Activated CD4-positive, alpha-beta T cell treated with anti-CD3 and anti-CD28 coated beads for 36 hours (primary cell): ENCODE results near the gene ASTN2. TPM values are rescaled to one million over a fixed set of nuclear protein-coding genes. Genes with fewer than 3 reads are reported as not detected.

Experiments used
- ATAC-seq: fragments of 200-7000 bp; cut with Tn5 transposase; one replicate; pipeline ENCODE4 v1.10.0; 2021; ENCODE audit warnings: mild to moderate bottlenecking, moderate library complexity
- CTCF ChIA-PET: fragments of 350-600 bp; sonication (Branson Sonifier 250); formaldehyde crosslinking; loops from one replicate; lab custom pipeline; 2021; ENCODE audit warnings: antibody characterized with exemption; lab: Charles Lee
- POLR2A ChIA-PET: fragments of 350-600 bp; sonication (Branson Sonifier 250); formaldehyde crosslinking; loops from one replicate; lab custom pipeline; 2021; ENCODE audit warnings: antibody characterized with exemption, inconsistent platforms; lab: Charles Lee
- DNase-seq: peaks from one replicate; pipeline ENCODE4 v3.0.0-alpha.2; 2020
- H3K27ac Mint-ChIP-seq: one replicate; pipeline ENCODE4 v1.8.0; 2021; ENCODE audit warnings: mixed read lengths
- H3K27me3 Mint-ChIP-seq: one replicate; pipeline ENCODE4 v1.8.0; 2021; ENCODE audit warnings: mixed read lengths
- H3K36me3 Mint-ChIP-seq: one replicate; pipeline ENCODE4 v1.8.0; 2021; ENCODE audit warnings: low read depth, mixed read lengths
- H3K4me1 Mint-ChIP-seq: one replicate; pipeline ENCODE4 v1.8.0; 2021; ENCODE audit warnings: mixed read lengths
- H3K4me3 Mint-ChIP-seq: one replicate; pipeline ENCODE4 v1.8.0; 2021; ENCODE audit warnings: mild to moderate bottlenecking, moderate library complexity, mixed read lengths
- H3K9me3 Mint-ChIP-seq: one replicate; pipeline ENCODE4 v1.8.0; 2021; ENCODE audit warnings: low read depth, mixed read lengths
- intact Hi-C, 2 experiments: fragments of 100-400 bp; cut with DNase I in 1 of 2; cut with micrococcal nuclease in 1 of 2; formaldehyde crosslinking; loops; one replicate each; pipeline versions ENCODE4 v1.14.2 to v1.15.1; 2022 to 2024; cut with DNase I, micrococcal nuclease
- total RNA-seq, 2 experiments: library from RNA; stranded (reverse); gene quantifications; one replicate each; pipeline ENCODE4 v1.2.3, GENCODE V29; 2021

Gene ASTN2
- total RNA-seq, 2 experiments from 2014 or later: 3.0 to 4.2 TPM

GRCh38 chr9:116763770-116764169 lies 651.1 kb downstream of the ASTN2 start:
- POLR2A ChIA-PET: interaction anchor here (0.6 kb wide), 1 partner anchor 37 kb away, joined by 4 read pairs; no protein-coding TSS in a partner anchor
- H3K4me1 Mint-ChIP-seq: no peaks in the 10 kb centered on the region
- ATAC-seq (no peak), DNase-seq (no peak)
- no peak overlapping the region for H3K4me3 Mint-ChIP-seq
- no peaks in the 10 kb centered on the region for H3K27me3 Mint-ChIP-seq
- H3K27ac Mint-ChIP-seq: no peak overlapping the region
- H3K9me3 Mint-ChIP-seq: no peaks in the 10 kb centered on the region
- intact Hi-C loops: no loop called here
- no peaks in the 10 kb centered on the region for H3K36me3 Mint-ChIP-seq
- CTCF ChIA-PET: no interaction called here

DNA sequence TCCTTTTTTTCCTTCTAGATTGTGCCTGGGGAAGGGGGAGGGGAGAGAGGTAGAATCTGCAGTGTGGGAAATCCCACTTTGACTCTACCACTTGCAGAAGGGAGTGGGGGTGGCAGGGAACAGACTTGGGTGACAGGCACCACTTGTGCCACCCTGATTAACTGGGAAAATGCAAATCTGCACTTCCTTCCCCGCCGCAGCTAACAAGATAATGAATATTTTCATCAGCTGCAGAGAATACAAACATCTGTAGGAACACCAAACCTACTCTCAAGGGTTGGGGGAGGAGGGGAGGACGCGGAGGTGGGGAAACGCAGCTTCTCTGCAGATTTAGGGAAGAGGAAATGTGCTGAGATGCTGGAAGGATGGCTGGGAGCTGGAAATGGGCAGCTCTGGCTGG lies 654.2 kb downstream of the ASTN2 start:
- ChIA-PET CTCF (no interaction called here), POLR2A (no interaction called here)
- Mint-ChIP-seq H3K36me3 (no peaks in the 10 kb centered on the region), H3K4me1 (no peaks in the 10 kb centered on the region), H3K27me3 (peaks cover 9% of the 10 kb centered on the region), H3K27ac (no peak overlapping the region), H3K4me3 (no peak overlapping the region), H3K9me3 (no peaks in the 10 kb centered on the region)
- intact Hi-C loops: no loop called here
- DNase-seq (no peak), ATAC-seq (no peak)

DNA sequence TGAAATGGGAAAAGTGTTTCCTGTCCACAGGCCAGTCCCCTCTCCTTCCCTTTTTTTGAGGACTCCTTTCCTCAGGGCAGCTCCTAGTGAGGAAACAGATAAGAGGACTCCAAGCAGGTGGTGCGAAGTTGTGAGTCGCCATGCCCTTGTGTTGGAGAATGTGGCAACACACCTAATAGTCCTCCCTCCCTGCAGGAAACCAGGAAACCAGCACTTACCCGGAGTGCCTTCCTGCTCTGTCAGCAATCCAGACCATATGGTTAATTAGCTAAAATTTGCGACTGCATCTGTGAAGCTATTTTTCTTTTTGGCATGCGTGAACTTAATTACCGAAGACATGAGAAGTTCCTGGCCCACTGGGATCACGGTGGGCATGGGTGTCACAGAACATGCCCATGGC lies 657.8 kb downstream of the ASTN2 start:
- ATAC-seq (no peak), DNase-seq (no peak)
- Mint-ChIP-seq H3K27ac (no peak overlapping the region), H3K9me3 (no peaks in the 10 kb centered on the region), H3K4me3 (no peak overlapping the region), H3K36me3 (no peaks in the 10 kb centered on the region), H3K27me3 (peaks cover 9% of the 10 kb centered on the region), H3K4me1 (no peaks in the 10 kb centered on the region)
- POLR2A ChIA-PET: no interaction called here
- CTCF ChIA-PET: no interaction called here
- intact Hi-C loops: no loop called here

GRCh38 chr9:116753389-116753788 lies 661.5 kb downstream of the ASTN2 start:
- Mint-ChIP-seq H3K4me3 (no peak overlapping the region), H3K9me3 (no peaks in the 10 kb centered on the region), H3K27me3 (peaks cover 21% of the 10 kb centered on the region), H3K4me1 (no peaks in the 10 kb centered on the region), H3K36me3 (no peaks in the 10 kb centered on the region), H3K27ac (no peak overlapping the region)
- no peak for DNase-seq
- CTCF ChIA-PET: no interaction called here
- POLR2A ChIA-PET: no interaction called here
- intact Hi-C loops: no loop called here
- no peak for ATAC-seq

DNA sequence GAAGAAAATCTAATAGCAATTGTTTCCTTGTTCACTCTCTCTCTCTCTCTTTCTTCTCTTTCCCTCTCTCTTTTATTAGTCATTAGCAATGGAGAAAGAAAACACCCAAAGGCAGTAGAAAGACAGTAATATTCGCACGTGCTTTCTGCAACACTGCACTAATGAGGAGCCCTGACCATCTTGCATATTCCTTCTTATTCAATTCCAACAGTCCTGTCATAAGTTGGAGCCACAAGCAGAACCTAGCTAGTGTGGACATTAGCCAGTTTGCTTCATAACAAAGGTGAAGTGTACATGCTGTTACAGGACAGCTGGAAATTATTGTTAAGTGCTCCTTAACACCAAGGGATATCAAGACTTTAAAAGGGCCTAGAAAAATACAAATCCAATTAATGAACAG lies 664.3 kb downstream of the ASTN2 start:
- Mint-ChIP-seq H3K27me3 (peaks cover 17% of the 10 kb centered on the region), H3K36me3 (no peaks in the 10 kb centered on the region), H3K27ac (no peak overlapping the region), H3K9me3 (no peaks in the 10 kb centered on the region), H3K4me1 (no peaks in the 10 kb centered on the region), H3K4me3 (no peak overlapping the region)
- no peak for ATAC-seq
- ChIA-PET CTCF (no interaction called here), POLR2A (no interaction called here)
- intact Hi-C loops: no loop called here
- DNase-seq: no peak

DNA sequence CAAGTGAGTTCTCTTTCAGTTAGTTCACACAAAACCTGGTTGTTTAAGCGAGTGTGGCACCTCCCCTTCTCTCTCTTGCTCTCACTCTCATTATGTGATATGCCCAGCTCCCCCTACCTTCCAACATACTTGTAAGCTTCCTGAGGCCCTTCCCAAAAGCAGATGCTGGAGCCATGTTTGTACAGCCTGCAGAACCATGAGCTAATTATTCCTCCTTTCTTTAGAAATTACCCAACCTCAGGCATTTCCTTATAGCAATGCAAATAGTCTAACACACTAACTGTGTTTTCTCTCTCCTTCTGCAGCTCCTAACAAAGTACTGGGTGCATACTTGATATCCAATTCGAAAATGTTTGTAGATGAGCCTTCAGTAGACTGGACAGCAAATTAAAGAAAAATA lies 665.1 kb downstream of the ASTN2 start:
- Mint-ChIP-seq H3K36me3 (no peaks in the 10 kb centered on the region), H3K27ac (no peak overlapping the region), H3K4me3 (no peak overlapping the region), H3K9me3 (no peaks in the 10 kb centered on the region), H3K4me1 (no peaks in the 10 kb centered on the region), H3K27me3 (peaks cover 17% of the 10 kb centered on the region)
- ATAC-seq: no peak
- ChIA-PET CTCF (interaction anchor here (0.7 kb wide), 1 partner anchor 446 kb away, joined by 3 read pairs; no protein-coding TSS in a partner anchor), POLR2A (no interaction called here)
- intact Hi-C loops: no loop called here
- no peak for DNase-seq

- no peak for DNase-seq
Measured at GRCh38 chr9:116749176-116749575, 665.7 kb downstream of the ASTN2 start.

DNA sequence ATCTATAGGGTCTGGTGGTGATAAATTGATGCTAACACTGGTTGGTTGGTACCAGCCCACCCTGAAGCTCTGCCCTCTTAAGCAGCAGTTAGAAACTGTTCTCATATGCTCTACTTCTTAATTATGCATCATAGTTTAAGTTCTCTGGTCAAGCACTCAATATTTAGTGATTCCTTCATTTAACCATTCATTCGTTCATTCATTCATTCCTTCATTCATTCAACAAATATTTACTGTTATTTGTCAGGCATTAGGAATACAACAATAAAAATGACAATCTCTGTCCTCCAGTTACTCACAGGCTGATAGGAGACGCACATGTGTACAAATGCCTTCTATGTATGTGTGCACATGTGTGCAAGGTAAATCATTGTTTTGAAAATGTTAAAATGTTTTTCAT lies 673.1 kb downstream of the ASTN2 start:
- ATAC-seq (no peak), DNase-seq (no peak)
- ChIA-PET CTCF (no interaction called here), POLR2A (no interaction called here)
- intact Hi-C loops: no loop called here
- H3K4me1 Mint-ChIP-seq: no peaks in the 10 kb centered on the region
- H3K9me3 Mint-ChIP-seq: no peaks in the 10 kb centered on the region
- H3K27ac Mint-ChIP-seq: no peak overlapping the region
- H3K36me3 Mint-ChIP-seq: no peaks in the 10 kb centered on the region
- H3K4me3 Mint-ChIP-seq: no peak overlapping the region
- peaks cover 4% of the 10 kb centered on the region for H3K27me3 Mint-ChIP-seq

More at GRCh38 chr9:116749176-116749575, 665.7 kb downstream of the ASTN2 start:
- CTCF ChIA-PET: interaction anchor here (0.7 kb wide), 1 partner anchor 109 kb away, joined by 4 read pairs; no protein-coding TSS in a partner anchor
- Mint-ChIP-seq H3K27me3 (peaks cover 17% of the 10 kb centered on the region), H3K9me3 (no peaks in the 10 kb centered on the region), H3K4me3 (no peak overlapping the region), H3K4me1 (no peaks in the 10 kb centered on the region), H3K27ac (no peak overlapping the region), H3K36me3 (no peaks in the 10 kb centered on the region)
- intact Hi-C loops: no loop called here
- POLR2A ChIA-PET: no interaction called here
- no peak for ATAC-seq

- intact Hi-C loops: no loop called here
- H3K27ac Mint-ChIP-seq: no peak overlapping the region
- H3K4me1 Mint-ChIP-seq: no peaks in the 10 kb centered on the region
- H3K36me3 Mint-ChIP-seq: no peaks in the 10 kb centered on the region
- no peak overlapping the region for H3K4me3 Mint-ChIP-seq
- DNase-seq (no peak), ATAC-seq (no peak)
- H3K27me3 Mint-ChIP-seq: peaks cover 6% of the 10 kb centered on the region
- POLR2A ChIA-PET: no interaction called here
- no peaks in the 10 kb centered on the region for H3K9me3 Mint-ChIP-seq
- CTCF ChIA-PET: no interaction called here
Measured at GRCh38 chr9:116741086-116741740, 673.6 kb downstream of the ASTN2 start.

DNA sequence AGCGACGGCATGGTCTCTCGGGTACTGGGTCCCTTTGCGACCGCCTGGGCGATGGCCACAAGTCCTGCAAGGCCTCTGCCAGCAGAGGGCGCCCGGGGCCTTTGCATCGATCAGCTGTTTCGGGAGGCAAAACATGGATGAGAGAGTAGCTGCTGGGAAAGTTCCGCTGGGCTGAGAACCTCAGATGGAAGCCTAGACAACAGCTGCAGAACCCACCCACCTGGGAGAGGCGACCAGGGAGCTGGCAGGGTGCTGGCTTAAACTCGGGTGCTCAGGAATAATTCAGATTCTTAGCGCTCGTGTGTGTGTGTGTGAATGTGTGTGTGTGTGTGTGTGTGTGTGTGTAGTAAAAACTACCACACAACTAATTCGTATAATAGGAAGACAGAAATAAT lies 677.7 kb downstream of the ASTN2 start:
- Mint-ChIP-seq H3K4me1 (no peaks in the 10 kb centered on the region), H3K36me3 (no peaks in the 10 kb centered on the region), H3K27me3 (peaks cover 13% of the 10 kb centered on the region), H3K9me3 (no peaks in the 10 kb centered on the region), H3K4me3 (no peak overlapping the region), H3K27ac (no peak overlapping the region)
- POLR2A ChIA-PET: no interaction called here
- ATAC-seq (no peak), DNase-seq (peak; percentile 82)
- intact Hi-C loops: loop anchor here (1.0 to 10.0 kb wide), 2 partner anchors 123 to 538 kb away; no protein-coding TSS in a partner anchor
- CTCF ChIA-PET: interaction anchor here (0.6 to 3.5 kb wide), 7 partner anchors 8 to 124 kb away, joined by 3 to 27 read pairs (median 4); no protein-coding TSS in a partner anchor

GRCh38 chr9:116736399-116737151 lies 678.3 kb downstream of the ASTN2 start:
- POLR2A ChIA-PET: no interaction called here

More at GRCh38 chr9:116736399-116737151, 678.3 kb downstream of the ASTN2 start:
- CTCF ChIA-PET: interaction anchor here (0.6 to 3.5 kb wide), 8 partner anchors 9 to 124 kb away, joined by 3 to 27 read pairs (median 4); no protein-coding TSS in a partner anchor
- DNase-seq (no peak), ATAC-seq (no peak)
- Mint-ChIP-seq H3K4me3 (no peak overlapping the region), H3K27ac (no peak overlapping the region), H3K4me1 (no peaks in the 10 kb centered on the region), H3K9me3 (no peaks in the 10 kb centered on the region), H3K36me3 (no peaks in the 10 kb centered on the region), H3K27me3 (peaks cover 13% of the 10 kb centered on the region)
- intact Hi-C loops: loop anchor here (1.0 to 10.0 kb wide), 2 partner anchors 124 to 538 kb away; no protein-coding TSS in a partner anchor
